ENCODE data around the gene PLCD1.

Gene PLCD1

DNA sequence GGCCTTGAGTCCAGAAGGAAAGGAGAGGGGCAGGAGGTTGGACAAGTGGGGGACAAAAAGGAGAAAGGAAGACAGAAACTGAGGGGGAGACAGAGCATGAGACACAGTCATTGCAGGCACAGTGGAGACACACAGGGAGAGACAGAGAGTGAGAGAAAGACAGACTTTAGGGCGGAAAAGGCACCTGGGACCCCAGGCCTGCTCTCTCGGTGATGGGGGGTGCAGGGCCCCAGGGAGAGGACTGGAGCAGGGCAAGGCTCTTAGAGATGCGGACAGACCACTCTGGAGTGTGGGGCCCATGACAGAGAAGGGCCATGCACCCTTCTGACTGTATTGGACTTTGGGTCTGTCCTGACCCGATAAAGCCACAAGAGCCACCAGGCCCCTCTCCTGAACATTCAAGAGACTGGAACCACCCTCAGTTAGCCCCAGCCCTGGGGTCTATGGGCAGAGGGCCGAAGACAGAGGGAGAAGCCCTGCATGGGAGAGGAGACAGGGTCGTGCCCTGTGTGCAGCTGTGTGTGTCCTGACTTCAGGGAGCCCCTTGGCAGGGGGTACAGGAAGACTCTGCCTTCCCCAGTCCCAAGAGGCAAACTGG, 12.5 kb downstream of the PLCD1 start:
- in situ Hi-C loops (cut with MboI; ENCODE audit: low sequenced_read_pairs, unreplicated experiment) = no loop called here
- no peak for DNase-seq (ENCODE audit: low spot score)
- TF ChIP-seq, protein P1, sequence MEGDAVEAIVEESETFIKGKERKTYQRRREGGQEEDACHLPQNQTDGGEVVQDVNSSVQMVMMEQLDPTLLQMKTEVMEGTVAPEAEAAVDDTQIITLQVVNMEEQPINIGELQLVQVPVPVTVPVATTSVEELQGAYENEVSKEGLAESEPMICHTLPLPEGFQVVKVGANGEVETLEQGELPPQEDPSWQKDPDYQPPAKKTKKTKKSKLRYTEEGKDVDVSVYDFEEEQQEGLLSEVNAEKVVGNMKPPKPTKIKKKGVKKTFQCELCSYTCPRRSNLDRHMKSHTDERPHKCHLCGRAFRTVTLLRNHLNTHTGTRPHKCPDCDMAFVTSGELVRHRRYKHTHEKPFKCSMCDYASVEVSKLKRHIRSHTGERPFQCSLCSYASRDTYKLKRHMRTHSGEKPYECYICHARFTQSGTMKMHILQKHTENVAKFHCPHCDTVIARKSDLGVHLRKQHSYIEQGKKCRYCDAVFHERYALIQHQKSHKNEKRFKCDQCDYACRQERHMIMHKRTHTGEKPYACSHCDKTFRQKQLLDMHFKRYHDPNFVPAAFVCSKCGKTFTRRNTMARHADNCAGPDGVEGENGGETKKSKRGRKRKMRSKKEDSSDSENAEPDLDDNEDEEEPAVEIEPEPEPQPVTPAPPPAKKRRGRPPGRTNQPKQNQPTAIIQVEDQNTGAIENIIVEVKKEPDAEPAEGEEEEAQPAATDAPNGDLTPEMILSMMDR (IDR thresholded peaks at IDR 0.05; ENCODE audit: borderline replicate concordance, control extremely low read depth, extremely low read depth, insufficient read depth, missing control alignments) = no peak

DNA sequence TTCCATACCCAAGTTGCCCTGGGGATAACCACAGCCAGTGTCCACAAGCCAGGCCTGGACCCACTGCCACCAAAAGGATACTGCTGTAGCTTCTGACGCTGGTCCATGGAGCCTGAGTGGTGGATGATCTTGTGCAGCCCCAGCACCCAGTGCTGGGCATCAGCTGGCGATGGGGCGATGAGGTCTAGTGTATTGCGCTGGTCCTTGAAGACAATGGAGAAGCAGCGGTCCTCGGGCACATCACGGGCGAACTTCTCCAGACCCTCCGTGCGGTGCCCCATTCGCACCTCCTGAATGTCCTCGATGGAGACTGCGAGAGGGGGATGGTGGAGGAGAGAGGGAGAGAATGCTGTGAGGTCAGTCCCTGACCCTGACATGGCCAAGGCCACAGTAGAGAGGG, 13.0 kb downstream of the PLCD1 start:
- in situ Hi-C loops (cut with MboI; ENCODE audit: low sequenced_read_pairs, unreplicated experiment) = no loop called here
- TF ChIP-seq, protein P1 (IDR thresholded peaks at IDR 0.05; ENCODE audit: borderline replicate concordance, control extremely low read depth, extremely low read depth, insufficient read depth, missing control alignments) = no peak
- no peak for DNase-seq (ENCODE audit: low spot score)

DNA sequence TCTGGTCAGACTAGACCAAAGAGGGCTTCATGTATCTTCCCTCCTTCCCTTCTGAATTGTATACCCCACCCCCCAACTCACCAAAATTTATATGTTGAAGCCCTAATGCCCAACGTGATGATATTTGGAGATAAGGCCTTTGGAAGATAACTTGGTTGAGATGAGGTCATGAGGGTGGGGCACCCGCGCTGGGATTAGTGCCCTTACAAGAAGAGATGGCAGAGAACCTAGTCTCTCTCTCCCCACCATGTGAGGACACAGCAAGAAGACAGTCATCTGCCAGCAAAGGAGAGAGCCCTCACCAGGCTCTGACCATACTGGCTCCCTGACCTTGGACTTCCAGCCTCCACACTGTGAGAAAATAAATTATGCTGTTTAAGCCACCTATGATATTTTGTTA, 13.5 kb downstream of the PLCD1 start:
- TF ChIP-seq, protein P1 (IDR thresholded peaks at IDR 0.05; ENCODE audit: borderline replicate concordance, control extremely low read depth, extremely low read depth, insufficient read depth, missing control alignments) = no peak
- DNase-seq (ENCODE audit: low spot score) = no peak
- in situ Hi-C loops (cut with MboI; ENCODE audit: low sequenced_read_pairs, unreplicated experiment) = no loop called here

DNA sequence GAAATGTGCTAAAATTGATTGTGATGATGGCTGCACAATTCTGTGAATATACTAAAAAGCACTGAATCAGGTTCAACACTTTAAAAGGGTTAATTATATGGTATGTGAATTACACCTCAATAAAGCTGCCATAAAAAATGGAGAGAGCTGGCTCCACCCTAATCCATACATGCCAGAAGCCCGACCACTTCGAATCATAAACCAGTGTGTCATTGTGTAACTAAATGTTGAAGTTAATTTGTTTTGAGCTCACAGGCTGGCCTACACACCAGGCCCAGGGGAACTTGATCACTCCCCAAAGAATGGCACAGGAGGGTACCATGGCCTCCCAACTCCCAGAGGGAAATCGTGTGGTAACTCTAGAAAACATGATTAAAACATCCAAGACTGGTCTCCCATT, 14.0 kb downstream of the PLCD1 start:
- DNase-seq (ENCODE audit: low spot score) = no peak
- in situ Hi-C loops (cut with MboI; ENCODE audit: low sequenced_read_pairs, unreplicated experiment) = no loop called here
- TF ChIP-seq, protein P1 (IDR thresholded peaks at IDR 0.05; ENCODE audit: borderline replicate concordance, control extremely low read depth, extremely low read depth, insufficient read depth, missing control alignments) = no peak

DNA sequence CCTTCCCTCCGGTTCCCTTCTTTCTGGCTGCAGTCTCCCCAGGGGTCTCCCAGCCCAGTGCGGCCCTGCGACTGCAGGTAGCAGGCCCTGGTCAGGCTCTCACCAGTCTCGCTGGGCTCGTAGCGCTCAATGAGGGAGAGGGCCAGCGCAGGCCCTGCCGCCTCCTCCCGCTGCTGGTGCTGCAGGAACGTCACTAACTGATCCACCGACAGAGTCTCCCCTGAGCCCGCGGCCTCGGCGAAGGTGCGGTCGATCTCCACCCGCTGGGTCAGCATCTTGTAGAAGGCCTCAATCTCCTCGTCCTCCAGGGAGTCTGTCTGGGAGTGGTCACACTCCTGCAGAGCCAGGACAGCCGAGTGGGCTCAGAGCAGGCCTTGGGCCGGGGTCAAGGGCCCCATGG, 18.3 kb downstream of the PLCD1 start:
- TF ChIP-seq, protein P1 (IDR thresholded peaks at IDR 0.05; ENCODE audit: borderline replicate concordance, control extremely low read depth, extremely low read depth, insufficient read depth, missing control alignments) = no peak
- no peak for DNase-seq (ENCODE audit: low spot score)
- in situ Hi-C loops (cut with MboI; ENCODE audit: low sequenced_read_pairs, unreplicated experiment) = no loop called here

DNA sequence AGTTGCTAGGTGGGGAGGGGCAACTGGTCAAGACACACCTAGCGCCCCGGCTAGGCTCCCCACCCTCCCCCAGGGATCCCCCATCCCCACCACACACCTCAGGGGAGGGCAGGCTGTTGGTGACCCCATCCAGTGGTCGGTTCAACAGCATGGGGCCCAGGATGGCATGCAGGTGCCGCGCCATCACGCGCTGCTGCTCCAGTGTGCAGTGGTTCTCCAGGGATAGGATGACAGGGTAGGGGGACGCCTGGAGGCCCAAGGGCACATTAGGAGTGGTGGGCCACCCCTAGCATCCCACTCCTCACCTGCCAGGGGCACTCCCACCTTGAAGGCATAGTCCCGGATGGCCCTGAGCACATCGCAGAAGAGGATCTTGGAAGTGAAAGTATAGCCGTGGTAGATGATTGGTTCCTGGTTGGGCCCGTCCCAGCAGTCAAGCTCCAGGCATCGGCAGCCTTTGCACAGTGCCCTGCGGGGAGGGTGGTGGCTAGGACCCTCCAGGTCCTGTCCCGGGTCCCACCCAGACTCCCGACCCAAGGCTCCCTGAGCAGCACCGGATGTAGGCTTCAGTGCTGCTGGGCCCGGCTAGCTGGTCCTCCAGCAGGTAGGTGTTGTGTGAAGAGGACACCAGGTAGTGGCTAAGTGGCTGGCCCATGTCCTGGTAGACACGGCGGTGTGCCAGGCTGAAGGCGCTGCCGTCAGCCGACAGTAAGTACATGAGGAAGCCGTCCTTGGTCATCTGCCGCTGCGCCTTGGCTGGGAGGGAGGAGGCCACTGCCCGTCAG, 19.4 kb downstream of the PLCD1 start:
- no peak for DNase-seq (ENCODE audit: low spot score)
- in situ Hi-C loops (cut with MboI; ENCODE audit: low sequenced_read_pairs, unreplicated experiment) = no loop called here
- TF ChIP-seq, protein P1 (IDR thresholded peaks at IDR 0.05; ENCODE audit: borderline replicate concordance, control extremely low read depth, extremely low read depth, insufficient read depth, missing control alignments) = no peak

Data from GM13976 (cell line).